Colonic mucosa (tissue), 4 donors: ENCODE data around the gene VWA8. TPM values are rescaled to one million over a fixed set of nuclear protein-coding genes. Genes with fewer than 3 reads are reported as not detected.

Experiments used
- DNase-seq: peaks from one replicate; pipeline ENCODE4 v3.0.0-alpha.2; 2020
- H3K27ac ChIP-seq: fragments of 200-600 bp; one replicate; pipeline ENCODE4 v1.8.0; 2021
- H3K27me3 ChIP-seq: fragments of 200-600 bp; one replicate; pipeline ENCODE4 v1.8.0; 2021
- H3K36me3 ChIP-seq: fragments of 200-600 bp; one replicate; pipeline ENCODE4 v1.8.0; 2021
- H3K4me1 ChIP-seq: fragments of 200-600 bp; one replicate; pipeline ENCODE4 v1.8.0; 2021; ENCODE audit warnings: mild to moderate bottlenecking
- H3K4me3 ChIP-seq: fragments of 200-600 bp; one replicate; pipeline ENCODE4 v1.8.0; 2021
- H3K9ac ChIP-seq, 2 donors: one replicate each; pipeline ENCODE4 v1.7.0; 2013; ENCODE audit warnings: control low read depth in 2 of 2, low read depth in 2 of 2, low read length in 2 of 2
- H3K9me3 ChIP-seq: fragments of 200-600 bp; one replicate; pipeline ENCODE4 v1.8.0; 2021
- CTCF ChIP-seq: fragments of 200-600 bp; IDR thresholded peaks from one replicate; pipeline ENCODE4 v1.8.0; 2022; ENCODE audit warnings: antibody characterized with exemption, mild to moderate bottlenecking
- intact Hi-C: fragments of 100-400 bp; cut with DNase I; formaldehyde crosslinking; loops from one replicate; pipeline ENCODE4 v1.14.1; 2022
- total RNA-seq, 2 donors: library from RNA; stranded (reverse); fragmentation: NEBNext Ultra II Directional in 1 of 2; extraction: Animal tissue kit (Norgen Biotek cat#: 25700) in 1 of 2; gene quantifications; one replicate each; pipeline ENCODE4 v1.2.1, GENCODE V29; 2021
- donor health status: healthy.
- donor health status: DM: no; HTN: no; CAD: no.
- donor health status: DM: no; HTN: no; CAD: no.

VWA8 gene
- total RNA-seq, 2 donors from 2014 or later, result 23.8 to 31.8 TPM

DNA sequence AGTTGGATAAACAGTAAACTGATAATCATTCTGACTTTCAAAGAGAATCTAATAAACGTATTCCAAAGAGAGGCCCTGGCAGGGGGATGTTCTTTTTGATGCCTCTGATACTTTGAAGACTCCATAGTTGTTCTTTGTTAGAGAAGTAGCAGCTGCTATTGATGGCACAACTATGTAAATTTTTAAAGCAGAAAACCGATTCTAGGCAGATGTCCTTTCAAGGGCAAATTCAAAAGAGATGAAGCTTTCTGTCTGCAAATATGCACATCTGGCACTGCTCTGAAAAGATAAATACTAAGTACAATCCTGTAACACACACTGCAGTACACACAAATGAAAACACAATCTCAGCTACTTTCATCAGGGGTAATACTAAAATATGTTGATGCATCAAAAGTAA, 250.1 kb downstream of the VWA8 start:
- Histone ChIP-seq H3K27ac (no peak overlapping the region), H3K36me3 (no peaks in the 10 kb centered on the region), H3K4me1 (no peaks in the 10 kb centered on the region), H3K9ac (no peak overlapping the region), H3K27me3 (no peaks in the 10 kb centered on the region), H3K4me3 (no peak overlapping the region), H3K9me3 (no peaks in the 10 kb centered on the region)
- TF ChIP-seq CTCF, result no peak
- intact Hi-C loops, result no loop called here
- DNase-seq, result no peak

DNA sequence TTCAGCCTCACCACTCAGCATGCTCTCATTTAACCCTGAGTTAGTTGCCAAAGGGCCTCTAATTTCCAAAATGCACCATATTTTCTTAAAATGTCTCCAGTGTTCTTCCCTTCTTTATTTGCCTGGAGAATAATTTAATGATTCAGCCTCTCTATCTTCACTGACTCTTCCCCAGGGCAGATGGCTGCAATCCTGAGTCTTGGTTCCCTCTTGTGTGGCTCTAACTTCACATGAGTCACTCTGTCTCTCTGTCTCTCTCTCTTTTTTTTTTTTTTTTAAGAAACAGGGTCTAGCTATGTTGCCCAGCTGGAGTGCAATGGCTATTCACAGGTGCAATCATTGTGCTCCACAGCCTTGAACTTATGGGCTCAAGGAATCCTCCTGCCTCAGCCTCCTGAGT, 251.4 kb downstream of the VWA8 start:
- Histone ChIP-seq H3K27ac (no peak overlapping the region), H3K27me3 (no peaks in the 10 kb centered on the region)

GRCh38 chr13:41708713-41709112, 252.2 kb downstream of the VWA8 start:
- H3K4me3 ChIP-seq, result no peak overlapping the region
- H3K27me3 ChIP-seq, result no peaks in the 10 kb centered on the region
- no peaks in the 10 kb centered on the region for H3K4me1 ChIP-seq
- no peaks in the 10 kb centered on the region for H3K9me3 ChIP-seq
- no peaks in the 10 kb centered on the region for H3K36me3 ChIP-seq
- no peak for DNase-seq
- H3K27ac ChIP-seq, result no peak overlapping the region
- intact Hi-C loops, result no loop called here
- H3K9ac ChIP-seq, result no peak overlapping the region
- TF ChIP-seq CTCF, result no peak

More for the DNA sequence above, 251.4 kb downstream of the VWA8 start:
- Histone ChIP-seq H3K9me3 (no peaks in the 10 kb centered on the region), H3K9ac (no peak overlapping the region), H3K36me3 (no peaks in the 10 kb centered on the region), H3K4me1 (no peaks in the 10 kb centered on the region), H3K4me3 (no peak overlapping the region)
- DNase-seq, result no peak
- no peak for TF ChIP-seq CTCF
- intact Hi-C loops, result no loop called here

GRCh38 chr13:41707194-41707821, 253.6 kb downstream of the VWA8 start:
- H3K27ac ChIP-seq, result no peak overlapping the region

DNA sequence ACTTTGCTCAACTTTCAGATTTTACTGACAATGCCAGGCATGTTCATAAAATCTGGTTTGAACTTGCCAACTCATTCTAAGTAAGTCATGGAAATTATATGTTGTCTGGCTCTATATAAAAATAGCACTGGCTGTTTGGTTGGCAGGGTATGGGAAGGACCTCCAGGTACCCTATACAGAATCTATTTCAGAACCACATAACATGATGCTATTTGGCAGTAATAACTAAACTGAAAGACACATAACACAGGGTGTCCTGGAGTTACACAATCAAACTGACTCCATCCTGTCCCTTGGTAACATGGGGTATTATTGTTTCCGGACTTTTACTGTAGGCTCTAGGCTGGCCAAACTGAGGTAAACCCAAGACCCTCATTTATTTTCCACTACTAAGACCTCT, 254.8 kb downstream of the VWA8 start:
- H3K9ac ChIP-seq, result no peak overlapping the region
- no peaks in the 10 kb centered on the region for H3K27me3 ChIP-seq
- no peak overlapping the region for H3K4me3 ChIP-seq
- TF ChIP-seq CTCF, result no peak
- no peak for DNase-seq
- H3K4me1 ChIP-seq, result no peaks in the 10 kb centered on the region
- no peaks in the 10 kb centered on the region for H3K9me3 ChIP-seq
- intact Hi-C loops, result no loop called here
- no peak overlapping the region for H3K27ac ChIP-seq
- no peaks in the 10 kb centered on the region for H3K36me3 ChIP-seq

More at GRCh38 chr13:41707194-41707821, 253.6 kb downstream of the VWA8 start:
- Histone ChIP-seq H3K9me3 (no peaks in the 10 kb centered on the region), H3K36me3 (no peaks in the 10 kb centered on the region), H3K4me1 (no peaks in the 10 kb centered on the region), H3K9ac (no peak overlapping the region), H3K4me3 (no peak overlapping the region), H3K27me3 (no peaks in the 10 kb centered on the region)
- TF ChIP-seq CTCF, result no peak
- DNase-seq, result no peak
- intact Hi-C loops, result no loop called here
